ENCODE results near the gene MADCAM1.

Gene MADCAM1

DNA sequence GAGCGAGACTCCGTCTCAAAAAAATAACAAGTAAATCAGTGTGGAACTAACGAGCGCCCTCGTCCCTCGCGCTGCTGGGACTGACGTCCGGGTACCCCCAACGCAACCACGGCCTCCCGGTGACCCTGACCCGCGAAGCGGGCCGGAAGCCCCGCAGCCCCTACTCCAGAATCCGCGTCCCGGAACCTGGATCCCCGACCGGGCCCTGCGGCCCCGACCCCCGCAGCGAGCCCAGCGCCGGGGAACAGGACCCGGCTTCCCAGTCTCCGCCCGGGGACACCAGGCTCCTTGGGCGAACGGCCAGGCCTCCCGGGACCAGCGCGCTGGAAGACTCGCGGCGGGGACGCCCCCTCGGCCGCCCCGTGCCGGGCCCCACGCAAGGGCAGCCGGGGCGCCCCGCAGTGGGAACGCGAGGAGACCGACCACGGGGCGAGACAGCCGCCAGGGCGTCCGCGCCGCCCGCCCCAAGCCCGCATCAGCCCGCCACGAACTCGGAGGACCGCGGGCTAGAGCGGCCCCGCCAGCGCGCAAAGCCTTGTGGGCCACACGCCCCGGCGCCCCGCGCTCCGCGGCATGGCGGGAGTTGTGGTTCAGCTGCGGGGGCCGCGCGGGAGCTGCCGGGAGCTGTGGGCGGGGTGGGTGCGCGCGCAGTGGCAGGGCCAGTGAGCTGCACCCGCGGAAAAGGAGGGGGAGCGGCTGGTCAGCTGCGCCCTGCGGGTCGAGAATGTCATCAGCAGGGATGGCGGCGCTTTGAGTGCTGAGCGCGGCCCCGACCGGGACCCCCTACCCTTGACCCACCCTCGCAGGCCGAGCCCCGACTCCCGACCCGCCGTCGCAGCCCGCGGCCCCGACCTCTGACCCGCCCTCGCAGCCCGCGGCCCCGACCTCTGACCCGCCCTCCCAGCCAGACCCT, 7.5 kb upstream of the MADCAM1 start:
- DNase-seq (ENCODE audit: low read depth in 2 of 3, low spot score in 1 of 3), result peak; percentile 82 to 92 (median 86)

DNA sequence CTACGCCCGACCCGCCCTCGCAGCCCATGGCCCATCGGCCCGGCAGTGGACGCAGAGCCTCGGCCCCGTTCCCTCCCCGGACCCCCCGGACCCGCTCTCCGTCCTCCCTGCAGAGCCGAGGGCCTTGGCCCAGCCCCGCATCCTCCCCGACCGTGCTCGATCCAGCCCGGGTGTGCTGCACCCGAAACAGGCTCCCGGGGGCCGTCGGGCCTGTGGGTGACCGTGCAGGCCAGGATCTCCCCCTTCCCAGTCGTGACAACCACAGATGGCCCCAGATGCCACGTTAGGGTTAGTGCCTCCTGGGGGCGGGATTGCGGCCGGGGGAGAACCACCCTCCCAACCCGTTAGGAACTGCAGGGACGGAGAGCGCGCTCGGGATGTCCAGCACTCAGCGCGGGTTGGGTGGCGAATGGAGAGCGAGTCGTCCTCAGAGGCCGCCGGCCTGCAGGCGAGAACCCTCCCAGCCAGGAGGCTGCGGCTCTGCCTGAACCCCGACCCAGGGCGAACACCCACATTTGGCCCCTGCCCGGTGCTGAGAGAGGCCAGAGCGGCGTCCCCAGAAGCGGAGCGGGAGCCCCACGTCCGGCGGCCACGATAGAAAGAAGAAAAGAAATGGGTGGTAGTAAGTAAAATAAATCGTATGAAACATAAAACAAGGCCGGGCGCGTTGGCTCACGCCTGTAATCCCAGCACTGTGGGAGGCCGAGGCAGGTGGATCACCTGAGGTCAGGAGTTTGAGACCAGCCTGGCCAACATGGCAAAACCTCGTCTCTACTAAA, 6.7 kb upstream of the MADCAM1 start:
- DNase-seq (ENCODE audit: low read depth in 2 of 3, low spot score in 1 of 3), result no peak

DNA sequence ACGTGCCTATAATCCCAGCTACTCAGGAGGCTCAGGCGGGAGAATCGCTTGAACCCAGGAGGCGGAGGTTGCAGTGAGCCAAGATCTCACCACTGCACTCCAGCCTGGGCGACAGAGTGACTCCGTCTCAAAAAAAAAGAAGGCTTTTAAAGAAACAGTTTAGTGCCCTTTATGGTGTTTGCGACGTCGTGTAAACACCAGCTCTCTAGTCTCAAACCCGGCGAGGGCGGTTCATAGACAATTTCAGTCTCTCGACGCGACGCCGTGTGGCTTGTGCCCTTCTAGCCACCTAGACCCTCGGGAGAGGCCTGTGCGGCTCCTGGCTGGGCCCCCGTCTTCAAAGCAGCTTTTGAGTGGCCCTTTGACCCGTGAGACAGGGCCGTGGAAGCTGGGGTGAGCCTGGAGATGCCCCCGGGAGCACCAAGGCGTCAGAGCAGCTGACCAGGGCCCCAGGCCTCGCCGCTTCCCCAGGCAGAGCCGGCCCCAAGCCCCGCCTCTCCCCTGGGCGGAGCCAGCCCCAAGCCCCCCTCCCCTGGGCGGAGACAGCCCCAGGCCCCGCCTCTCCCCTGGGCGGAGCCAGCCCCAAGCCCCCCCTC, 5.0 kb upstream of the MADCAM1 start:
- DNase-seq (ENCODE audit: low read depth in 2 of 3, low spot score in 1 of 3), result no peak

DNA sequence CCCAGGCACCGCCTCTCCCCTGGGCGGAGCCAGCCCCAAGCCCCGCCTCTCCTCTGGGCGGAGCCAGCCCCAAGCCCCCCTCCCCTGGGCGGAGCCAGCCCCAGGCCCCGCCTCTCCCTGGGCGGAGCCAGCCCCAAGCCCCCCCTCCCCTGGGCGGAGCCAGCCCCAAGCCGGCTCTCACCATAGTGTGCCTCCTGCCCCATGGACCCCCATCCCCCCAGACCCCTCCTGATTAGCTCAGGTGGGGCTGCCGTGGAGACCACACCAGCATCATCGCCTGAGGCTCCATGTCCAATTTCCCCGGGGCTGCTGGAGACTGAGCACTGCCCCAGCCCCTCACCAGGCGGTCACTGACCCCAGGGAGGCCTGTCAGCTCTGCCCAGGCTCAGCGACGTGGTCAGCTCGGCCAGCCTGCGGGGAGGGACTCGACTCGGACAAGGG, 4.2 kb upstream of the MADCAM1 start:
- DNase-seq (ENCODE audit: low read depth in 2 of 3, low spot score in 1 of 3), result peak in 1 of 3 donors; percentile 37

DNA sequence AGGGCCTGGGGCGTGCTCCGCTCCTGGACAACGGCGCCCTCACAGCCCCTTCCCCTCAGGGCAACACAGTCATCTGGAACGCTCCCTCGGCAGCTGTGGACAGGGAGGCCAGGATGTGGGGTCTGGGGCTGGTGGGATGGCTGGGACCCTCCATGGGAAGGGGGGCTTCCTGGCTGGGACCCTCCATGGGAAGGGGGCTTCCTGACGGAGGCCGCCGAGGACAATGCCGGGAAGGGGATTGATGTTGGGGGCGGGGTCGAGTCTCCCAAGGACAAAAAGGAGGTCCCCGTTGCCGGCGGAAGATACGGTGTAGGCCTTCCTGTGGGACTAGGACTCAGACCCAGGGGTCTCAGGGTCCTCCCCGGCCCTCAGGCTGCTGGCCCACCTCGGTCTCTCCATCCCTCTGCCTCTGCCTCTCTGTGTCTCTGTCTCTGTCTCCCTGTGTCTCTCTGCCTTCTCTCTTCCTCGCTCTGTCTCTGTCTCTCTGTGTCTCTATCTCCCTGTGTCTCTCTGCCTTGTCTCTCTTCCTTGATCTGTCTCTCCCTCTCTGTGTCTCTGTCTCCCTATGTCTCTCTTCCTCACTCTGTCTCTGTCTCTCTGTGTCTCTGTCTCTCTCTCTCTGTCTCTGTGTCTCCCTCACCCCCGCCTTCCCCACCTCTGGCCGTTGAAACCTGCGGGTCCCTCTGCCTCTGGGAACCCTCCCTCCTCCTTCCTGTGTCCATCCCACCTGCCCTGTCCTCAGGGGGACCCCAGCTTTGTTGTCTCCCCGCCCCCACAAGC, 2.7 kb upstream of the MADCAM1 start:
- DNase-seq (ENCODE audit: low read depth in 2 of 3, low spot score in 1 of 3), result no peak

- no peak for DNase-seq (ENCODE audit: low read depth in 2 of 3, low spot score in 1 of 3)
Measured at GRCh38 chr19:494171-495080, 1.9 kb upstream of the MADCAM1 start.

DNA sequence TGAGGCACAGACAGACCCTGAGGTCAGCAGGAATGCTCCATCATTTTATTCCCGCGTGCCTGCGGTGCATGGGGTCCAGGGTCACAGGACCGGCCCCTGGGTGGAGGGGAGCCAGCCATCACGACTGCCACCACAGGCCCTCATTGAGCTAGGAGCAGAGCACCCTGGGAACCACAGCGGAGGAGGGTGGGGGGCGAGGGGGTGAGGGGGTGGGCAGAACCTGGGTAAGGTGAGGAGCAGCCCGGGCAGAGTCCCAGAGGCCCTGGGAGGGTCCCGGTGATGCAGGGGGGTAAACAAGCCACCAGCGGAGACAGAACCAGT, 1.2 kb upstream of the MADCAM1 start:
- DNase-seq (ENCODE audit: low read depth in 2 of 3, low spot score in 1 of 3), result no peak

DNA sequence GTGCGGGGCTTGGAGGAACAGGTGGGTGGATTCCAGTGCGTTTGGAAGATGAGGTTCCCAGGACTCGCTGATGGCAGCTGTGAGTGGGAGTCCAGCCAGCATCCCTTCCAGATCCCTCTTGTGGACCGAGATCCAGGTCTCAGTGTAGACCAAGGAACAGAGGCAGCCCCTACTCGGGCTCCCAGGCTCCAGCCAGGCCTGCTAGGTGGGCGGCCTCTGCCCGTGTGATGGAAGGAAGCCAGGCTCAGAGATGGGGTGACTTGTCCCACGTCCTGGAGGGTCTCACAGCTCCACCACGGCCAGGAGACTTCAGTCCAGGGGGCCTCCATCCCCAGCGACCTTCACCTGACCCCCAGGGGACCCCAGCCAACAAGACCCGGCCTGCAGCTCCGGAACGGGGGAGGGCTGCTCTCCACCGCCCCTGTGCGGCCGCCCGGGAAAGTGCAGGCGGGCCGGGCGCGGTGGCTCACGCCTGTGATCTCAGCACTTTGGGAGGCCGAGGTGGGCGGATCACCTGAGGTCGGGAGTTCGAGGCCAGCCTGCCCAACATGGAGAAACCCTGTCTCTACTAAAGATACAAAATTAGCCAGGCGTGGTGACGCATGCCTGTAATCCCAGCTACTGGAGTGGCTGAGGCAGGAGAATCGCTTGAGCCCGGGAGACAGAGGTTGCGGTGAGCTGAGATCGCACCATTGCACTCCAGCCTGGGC, 729 bp upstream of the MADCAM1 start:
- DNase-seq (ENCODE audit: low read depth in 2 of 3, low spot score in 1 of 3), result peak; percentile 44 to 55 (median 50)

DNA sequence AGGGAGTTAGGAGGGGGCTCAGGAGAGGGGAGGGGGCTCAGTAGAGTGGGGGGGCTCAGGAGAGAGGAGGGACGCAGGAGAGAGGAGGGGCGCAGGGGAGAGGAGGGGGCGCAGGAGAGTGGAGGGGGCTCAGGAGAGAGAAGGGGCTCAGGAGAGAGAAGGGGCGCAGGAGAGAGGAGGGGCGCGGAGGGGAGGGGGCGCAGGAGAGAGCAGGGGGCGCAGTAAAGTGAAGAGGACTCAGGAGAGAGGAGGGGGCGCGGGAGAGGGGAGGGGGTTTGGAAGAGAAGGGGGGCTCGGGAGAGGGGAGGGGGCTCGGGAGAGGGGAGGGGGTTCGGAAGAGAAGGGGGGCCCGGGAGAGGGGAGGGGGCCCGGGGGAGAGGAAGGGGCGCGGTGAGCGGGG, 700 bp downstream of the MADCAM1 start:
- DNase-seq (ENCODE audit: low read depth in 2 of 3, low spot score in 1 of 3), result no peak

DNA sequence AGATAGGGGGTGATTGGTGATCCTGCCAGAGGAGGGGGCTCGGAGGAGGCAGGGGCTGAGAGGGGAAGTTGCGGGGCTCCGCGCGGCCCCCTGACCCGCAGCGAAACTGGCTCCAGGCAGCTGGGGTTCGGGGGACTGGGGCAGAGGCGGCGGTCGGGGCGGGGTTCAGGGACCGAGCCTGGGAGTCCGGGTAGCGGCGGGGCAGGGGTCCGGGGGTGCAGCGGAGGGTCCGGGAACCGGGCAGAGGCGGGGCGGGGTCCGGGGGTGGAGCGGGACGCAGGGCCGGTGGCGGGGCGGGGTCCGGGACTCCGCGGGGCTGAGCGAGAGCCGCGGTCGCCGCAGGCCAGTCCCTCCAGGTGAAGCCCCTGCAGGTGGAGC, 1.2 kb downstream of the MADCAM1 start:
- DNase-seq (ENCODE audit: low read depth in 2 of 3, low spot score in 1 of 3), result no peak

- no peak for DNase-seq (ENCODE audit: low read depth in 2 of 3, low spot score in 1 of 3)
Measured at GRCh38 chr19:497869-498510, 1.7 kb downstream of the MADCAM1 start.

- DNase-seq (ENCODE audit: low read depth in 2 of 3, low spot score in 1 of 3), result no peak
Measured at GRCh38 chr19:498511-498891, 2.2 kb downstream of the MADCAM1 start.

GRCh38 chr19:498977-499623, 2.8 kb downstream of the MADCAM1 start:
- DNase-seq (ENCODE audit: low read depth in 2 of 3, low spot score in 1 of 3), result no peak

GRCh38 chr19:501646-502045, 5.4 kb downstream of the MADCAM1 start:
- no peak for DNase-seq (ENCODE audit: low read depth in 2 of 3, low spot score in 1 of 3)

DNA sequence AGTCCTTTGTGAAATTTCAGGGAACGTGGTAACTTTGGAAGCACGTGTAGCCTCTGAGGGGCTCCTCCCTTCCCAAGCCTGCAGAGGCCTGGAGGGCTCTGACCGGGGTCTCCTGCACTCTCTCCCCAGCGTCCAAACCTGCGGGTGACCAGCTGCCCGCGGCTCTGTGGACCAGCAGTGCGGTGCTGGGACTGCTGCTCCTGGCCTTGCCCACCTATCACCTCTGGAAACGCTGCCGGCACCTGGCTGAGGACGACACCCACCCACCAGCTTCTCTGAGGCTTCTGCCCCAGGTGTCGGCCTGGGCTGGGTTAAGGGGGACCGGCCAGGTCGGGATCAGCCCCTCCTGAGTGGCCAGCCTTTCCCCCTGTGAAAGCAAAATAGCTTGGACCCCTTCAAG, 8.3 kb downstream of the MADCAM1 start:
- no peak for DNase-seq (ENCODE audit: low read depth in 2 of 3, low spot score in 1 of 3)

GRCh38 chr19:506404-507285, 10.4 kb downstream of the MADCAM1 start:
- DNase-seq (ENCODE audit: low read depth in 2 of 3, low spot score in 1 of 3), result peak; percentile 89 to 93 (median 90)
